IPS DF 19.7 (cell line): ENCODE data around the gene MEN1.

Source experiments
- DNase-seq: peaks from one replicate; pipeline ENCODE4 v3.0.0-alpha.2; 2013; ENCODE audit warnings: low read depth, low spot score

The MEN1 gene

DNA sequence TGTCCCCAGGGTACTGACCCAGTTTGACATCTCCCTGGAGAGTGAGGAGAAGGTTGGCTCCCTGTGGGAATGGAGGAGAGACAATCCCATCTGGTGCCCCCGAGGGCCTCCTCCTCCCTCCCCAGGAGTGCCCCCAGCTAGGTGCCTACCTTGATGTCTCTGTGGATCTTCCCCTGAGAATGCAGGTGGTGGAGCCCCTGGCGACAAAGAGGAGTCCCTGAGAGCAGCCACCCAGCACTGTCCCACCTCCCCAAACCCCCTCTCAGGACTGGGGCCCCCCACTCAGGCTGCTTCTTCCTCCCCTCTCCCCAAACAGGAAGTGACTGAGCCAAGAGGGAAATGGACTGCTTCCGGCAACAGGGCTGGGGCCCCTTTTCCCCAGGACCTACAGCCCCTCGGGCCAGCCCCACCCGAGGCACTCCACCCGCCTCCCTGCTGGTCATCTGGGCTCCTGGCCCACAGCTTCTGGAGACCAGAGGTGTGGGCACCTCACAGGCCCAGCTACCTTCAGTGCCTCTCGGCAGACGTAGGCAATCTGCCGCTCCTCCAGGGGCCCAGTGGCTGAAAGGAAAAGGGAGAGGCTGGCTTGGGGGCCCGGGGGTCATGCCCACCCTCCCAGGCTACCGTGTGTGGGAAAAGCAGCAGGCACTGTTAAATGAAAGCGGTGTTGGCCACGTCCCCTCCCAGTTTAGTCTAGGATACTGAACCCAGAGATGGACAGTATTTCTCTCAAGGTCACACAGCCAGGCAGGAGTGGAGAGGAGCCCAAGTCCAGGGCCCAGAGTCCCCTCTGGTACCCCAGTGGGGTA lies 8.6 kb downstream of the MEN1 start:
- DNase-seq = no peak

DNA sequence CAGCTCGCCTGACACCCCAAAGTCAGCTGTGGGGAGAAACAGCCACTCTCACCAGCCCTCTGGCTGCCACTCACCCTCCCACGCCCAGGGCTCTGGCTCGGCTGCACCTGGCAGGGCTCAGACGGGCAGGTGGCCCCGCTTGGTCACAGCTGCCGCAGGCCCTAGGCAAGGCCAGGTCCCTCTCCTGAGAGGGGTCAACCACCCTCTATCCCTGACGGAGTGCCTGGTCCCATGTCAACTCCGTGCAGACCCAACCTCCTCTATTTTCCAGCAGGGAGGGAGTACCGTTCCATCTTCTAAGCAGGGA lies 9.2 kb downstream of the MEN1 start:
- DNase-seq = no peak

DNA sequence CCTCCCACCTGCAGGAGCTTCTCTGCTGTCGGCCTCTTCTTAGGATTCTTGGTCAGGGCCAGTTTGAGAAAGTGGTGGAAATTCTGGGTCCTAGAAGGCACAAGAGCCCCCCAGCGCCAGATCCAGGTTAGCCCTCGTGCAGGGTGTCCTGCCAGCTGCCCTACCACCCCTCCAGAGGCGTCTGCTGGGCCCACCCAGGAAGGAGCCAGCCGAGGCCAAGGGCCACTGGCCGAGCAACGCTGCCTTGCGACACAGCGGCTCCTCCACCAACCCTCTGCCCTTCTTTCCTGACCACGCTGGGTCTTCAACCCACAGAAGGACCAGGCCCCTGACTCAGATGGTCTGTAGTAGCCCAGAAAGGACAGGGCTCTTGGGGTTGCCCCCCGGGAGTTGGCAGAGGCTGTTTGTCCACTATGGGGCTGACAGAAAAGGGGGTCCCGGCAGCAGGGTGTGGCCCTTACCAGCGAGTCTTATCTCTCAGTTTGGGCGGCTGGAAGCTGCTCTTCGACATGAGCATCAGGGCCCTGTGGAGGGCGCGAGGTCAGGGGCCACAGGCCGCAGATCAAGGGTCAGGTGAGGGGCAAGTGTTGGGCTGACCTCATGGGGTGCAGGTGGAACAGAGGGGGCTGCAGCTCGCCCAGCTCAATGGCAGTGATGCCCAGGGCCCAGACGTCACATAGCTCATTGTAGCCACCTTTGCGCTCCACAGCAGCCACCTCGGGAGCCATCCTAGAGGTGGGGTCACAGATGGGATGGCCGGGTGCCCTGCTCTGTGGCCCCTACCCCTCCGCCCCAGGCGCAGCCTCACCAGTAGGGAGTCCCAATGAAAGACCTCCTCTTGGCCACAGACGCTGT lies 9.8 kb downstream of the MEN1 start:
- DNase-seq = no peak

DNA sequence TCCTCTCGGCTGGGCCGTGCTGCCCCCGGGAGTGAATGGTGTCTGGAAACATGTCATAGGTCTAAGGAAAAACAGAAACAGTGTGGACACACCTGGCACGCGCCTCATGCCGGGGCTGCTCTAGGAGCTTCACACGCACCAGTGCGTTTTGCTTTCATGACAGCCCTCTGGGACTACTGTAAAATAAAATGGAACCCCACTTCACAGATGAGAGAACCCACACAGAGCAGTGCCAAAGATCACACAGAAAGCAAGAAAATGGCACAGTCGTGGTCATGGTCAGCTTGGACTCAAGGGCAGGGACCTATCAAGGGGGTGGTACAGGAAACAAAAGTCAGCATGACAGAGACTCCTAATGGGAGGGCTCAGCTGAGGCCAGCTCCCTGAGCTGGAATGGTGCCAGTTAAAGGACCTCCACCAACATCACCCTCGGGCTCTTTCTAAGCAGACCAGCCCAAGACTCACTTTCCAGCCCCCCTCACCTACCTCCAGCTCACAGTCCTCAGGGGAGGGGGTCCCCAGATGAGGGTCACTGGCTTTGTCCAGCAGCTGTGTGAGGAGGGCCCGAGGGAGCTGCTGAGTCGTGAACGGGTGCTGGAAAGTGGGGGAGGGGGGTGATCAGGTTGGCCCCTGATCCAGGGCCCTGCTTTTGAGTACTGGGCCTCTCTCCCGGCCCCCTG lies 10.6 kb downstream of the MEN1 start:
- no peak for DNase-seq

DNA sequence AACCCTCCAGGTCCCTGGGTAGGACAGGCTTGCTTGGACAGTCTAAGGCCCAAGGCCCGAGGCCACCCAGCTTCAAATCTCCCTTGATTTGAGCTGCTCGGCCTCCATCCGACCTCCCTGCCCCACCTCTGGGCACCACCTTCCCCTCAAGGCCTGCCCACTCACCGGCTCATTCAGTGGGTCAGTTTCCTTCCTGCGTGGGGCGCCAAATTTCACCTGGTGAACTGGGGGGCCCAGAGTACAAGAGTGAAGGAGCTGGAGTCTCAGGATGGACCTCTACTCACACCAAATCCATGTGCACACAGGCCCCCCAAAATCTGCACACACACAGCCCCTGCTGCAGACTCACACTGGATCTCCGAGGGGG lies 11.1 kb downstream of the MEN1 start:
- no peak for DNase-seq

DNA sequence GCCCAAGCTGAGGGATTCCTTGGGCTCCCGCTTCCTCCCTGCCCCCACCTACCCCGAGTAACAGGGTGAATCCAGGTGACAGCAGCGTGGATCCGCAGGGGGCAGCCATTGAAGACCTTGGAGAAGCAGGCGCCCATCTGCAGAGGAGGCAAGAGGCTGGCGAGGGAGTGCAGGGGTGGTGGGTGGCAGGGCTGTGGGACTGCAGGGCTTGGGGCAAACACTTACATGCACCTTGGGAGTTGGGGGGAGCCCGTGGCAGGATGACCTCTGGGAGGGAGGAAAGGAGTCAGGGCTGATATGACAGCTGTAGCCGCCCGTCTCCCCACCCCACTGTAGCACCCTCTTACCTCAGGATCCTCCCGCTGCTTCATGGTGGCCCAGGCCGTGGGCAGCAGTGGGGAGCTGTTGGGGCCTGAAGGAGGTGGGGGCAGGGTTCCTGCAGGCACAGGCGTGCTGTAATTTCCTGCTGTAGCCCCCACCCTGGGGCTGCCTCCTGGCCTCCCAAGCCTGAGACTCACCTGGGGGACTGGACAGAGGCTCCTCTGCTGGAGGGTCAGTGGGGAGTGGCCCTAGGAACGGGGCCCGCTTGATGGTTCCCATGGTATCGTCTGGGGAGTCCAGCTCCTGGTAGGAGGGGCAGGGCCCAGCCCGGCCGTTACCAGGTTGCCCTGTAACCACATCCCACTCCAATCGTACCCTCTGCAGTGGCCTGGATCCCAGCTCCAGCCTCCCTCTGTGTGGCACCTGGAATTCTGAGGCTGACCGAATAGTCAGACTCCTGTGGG lies 13.4 kb downstream of the MEN1 start:
- DNase-seq = no peak

DNA sequence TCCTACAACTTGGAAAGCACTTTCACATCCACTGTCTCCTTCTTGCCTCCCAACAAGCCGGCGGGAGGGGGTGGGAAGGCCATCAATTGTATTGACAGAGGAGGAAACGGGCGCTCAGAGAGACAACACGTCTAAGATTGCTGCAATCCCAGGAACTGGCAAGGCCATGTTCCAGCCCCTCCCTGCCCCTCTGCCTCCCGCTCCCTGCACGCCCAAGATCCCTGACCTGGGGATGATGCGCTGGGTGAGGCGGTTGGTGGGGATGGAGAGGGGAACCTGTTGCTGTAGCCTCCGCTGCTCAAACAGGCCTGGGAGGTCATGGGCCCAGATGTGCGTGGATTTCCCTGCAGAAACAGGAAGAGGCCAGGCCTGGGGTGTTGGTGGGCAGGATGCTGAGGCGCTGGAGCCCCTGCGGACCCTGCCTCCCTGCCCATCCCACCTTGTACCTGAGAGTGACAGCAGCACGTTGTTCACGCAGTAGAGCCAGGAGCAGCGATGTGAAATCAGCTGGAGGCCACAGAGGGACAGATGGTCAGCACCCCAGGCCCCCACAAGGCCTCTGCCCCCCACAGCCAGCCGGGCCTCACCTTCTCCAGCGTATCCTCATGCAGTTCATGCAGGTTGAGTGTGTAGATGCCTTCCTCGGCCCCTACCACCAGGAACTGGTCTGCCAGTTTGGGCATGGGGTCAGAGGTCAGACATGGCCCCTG lies 14.1 kb downstream of the MEN1 start:
- no peak for DNase-seq

DNA sequence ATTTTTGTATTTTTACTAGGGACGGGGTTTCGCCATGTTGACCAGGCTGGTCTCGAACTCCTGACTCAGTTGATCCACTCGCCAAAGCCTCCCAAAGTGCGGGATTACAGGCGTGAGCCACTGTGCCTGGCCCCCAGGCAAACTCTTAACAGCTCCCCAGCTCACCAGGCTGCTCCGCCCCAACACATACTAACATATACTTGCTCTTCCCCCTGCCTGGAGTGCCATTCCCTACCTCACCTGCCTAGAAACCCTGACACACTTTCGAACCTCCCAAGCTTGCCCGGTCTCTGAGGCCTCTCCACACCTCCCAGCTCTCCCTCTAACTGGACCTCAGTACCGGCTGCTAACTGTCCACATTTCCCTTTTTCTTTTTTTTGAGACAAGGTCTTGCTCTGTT lies 15.8 kb downstream of the MEN1 start:
- DNase-seq = no peak

DNA sequence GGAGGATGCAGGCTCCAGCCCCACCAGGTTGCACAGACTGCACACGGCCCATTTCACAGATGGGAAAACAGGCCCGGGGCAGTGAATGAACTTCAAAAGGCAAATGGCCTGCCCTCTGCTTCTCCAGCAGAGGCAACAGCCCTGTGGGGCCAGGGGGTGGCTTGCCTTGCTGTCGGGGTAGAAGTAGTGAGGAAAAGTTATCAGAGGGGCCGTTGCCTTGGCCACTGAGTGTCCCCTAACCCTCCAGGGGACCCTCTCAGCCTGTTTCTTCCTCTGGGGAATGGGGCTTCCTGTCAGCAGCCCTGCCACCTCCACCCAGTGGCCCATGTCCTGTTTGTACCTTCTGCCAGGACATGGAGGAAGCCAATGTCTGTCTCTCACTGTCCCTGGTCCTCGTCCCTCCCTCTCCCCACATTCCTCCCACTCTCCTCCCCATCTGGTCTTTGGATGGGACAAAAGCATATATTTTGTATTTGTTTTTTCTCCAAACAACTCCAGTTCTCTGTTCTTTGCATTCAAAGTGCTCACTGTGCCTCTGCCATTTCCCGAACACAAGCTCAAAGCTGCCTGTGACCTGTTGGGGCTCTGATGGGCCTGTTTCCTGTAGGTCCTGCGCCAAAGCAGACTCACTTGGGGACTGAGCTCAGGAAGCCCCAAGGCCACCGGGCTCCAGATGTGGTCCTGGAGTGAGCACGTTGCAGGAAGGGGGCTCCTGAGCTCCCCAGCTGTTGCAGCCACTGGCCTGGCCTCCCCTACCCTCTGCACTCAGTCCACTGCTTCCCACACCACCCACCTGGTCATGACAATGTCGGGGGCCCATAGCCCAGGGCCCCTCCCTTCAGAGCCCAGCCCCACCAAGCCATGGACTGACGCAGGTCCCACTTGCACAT lies 16.8 kb downstream of the MEN1 start:
- DNase-seq = no peak

DNA sequence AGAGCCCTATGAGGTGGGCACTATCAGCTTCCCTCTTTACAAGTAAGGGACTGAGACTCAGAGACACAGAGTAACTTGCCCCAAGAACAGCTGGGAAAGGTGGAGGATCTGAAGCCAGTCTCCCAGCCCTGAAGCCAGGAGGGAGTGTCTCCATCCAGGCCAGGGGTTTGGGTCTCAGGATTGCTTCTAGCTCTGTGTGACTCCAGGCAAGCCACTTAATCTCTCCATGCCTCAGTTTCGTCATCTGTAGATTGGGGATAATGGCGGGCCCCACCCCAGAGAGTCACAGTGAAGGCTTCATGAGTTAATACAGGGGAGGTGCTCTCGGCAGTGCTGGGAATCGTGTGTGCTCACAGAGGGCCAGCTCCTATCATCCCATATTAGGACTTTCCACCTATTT lies 17.9 kb downstream of the MEN1 start:
- no peak for DNase-seq

DNA sequence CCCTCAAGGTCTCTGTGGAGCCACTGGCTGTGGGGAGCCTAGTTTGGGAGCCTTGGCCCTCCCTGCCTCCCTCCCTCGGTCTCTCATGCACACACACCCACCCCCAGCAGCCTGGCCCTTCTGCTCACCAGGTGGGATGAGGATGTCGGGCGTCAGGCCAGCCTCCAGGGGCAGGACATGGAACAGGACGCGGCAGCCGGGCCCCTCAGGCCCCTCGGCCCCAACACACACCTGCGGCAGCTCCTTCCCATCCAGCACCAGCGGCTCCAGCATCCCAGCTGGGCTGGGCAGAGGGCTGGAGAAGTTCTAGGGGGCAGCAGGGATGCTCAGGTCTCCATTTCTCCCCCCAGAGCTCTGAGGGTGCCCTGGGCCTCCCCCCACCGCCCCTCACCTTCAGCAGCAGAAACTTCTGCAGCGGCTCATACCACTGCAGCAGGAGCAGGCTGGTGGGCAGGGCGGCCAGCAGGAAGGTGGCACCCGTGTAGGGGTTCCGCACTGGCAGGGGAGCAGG lies 18.5 kb downstream of the MEN1 start:
- DNase-seq = no peak

DNA sequence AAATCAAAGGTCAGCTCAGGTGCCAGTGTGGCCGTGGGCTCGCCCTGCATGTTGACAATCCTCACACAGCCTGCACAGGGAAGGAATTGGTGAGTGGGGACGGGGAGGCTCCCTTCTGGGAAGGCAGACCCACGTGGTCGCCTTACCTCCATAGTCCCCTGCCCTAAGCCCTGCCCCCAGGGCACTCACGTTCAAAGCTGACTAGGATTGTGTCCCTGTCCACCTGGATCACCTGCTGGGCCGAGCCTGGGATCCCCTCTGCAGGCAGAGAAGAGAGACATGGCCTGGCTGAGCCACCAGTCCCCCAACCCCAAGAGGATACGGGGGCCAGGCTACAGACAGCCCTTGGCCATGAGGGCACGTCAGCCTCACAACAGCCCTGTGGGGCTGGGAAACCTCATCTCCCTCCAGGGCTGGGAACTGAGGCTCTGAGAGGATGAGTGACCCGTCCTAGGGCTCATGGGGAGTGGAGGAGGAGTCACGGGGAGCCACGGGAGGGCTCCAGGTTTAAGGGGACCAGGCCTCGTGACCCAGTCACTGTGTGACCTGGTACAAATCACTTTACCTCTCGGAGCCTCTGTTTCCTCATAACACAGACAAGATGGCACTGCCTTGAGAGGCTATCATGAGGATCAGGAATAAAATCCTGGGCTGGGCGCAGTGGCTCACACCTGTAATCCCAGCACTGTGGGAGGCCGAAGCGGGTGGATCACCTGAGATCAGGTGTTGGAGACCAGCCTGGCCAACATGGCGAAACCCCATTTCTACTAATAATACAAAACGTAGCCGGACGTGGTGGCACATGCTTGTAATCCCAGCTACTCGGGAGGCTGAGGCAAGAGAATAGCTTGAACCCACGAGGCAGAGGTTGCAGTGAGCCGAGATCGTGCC lies 19.9 kb downstream of the MEN1 start:
- no peak for DNase-seq

DNA sequence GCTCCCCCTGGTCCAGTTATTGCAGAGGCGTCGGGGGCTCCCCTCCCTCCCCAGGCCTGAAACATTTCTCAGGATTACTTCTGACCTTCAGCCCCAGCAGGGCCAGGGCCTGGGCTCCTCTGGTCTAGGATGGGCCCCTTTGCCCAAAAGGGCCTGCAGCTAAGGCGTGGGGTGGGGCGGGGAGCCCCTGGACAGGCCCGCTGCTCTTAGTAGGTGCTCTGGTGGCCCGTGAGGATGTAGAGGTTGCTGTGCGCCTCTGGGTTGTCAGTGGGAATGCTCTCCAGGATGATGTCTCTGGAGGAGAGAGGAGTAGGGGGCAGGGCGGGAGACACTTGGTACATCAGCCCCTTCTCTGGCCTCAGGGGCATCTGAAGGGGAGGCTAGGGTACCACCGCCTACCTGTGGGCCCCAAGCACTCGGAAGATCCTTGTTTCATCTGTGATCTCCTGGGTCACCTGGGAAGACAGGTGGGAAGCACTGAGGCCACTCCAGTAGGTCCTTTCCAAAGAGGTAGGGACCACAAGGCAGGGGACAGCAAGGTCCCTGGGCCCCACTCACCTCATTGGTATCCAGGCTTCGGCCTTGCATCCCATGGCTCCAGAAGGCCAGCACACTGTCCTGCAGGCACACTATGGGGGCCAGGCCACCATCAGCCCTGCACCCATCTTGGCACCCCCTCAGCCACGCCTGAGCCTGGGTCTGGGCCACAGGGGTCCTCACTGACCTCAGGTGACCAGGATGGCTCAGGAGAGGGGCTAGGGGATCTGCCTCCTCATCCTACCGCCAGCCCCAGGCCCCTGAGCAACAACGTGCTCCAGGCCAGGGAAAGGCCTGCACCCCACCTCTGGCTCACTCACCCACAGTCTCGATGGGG lies 20.8 kb downstream of the MEN1 start:
- no peak for DNase-seq

DNA sequence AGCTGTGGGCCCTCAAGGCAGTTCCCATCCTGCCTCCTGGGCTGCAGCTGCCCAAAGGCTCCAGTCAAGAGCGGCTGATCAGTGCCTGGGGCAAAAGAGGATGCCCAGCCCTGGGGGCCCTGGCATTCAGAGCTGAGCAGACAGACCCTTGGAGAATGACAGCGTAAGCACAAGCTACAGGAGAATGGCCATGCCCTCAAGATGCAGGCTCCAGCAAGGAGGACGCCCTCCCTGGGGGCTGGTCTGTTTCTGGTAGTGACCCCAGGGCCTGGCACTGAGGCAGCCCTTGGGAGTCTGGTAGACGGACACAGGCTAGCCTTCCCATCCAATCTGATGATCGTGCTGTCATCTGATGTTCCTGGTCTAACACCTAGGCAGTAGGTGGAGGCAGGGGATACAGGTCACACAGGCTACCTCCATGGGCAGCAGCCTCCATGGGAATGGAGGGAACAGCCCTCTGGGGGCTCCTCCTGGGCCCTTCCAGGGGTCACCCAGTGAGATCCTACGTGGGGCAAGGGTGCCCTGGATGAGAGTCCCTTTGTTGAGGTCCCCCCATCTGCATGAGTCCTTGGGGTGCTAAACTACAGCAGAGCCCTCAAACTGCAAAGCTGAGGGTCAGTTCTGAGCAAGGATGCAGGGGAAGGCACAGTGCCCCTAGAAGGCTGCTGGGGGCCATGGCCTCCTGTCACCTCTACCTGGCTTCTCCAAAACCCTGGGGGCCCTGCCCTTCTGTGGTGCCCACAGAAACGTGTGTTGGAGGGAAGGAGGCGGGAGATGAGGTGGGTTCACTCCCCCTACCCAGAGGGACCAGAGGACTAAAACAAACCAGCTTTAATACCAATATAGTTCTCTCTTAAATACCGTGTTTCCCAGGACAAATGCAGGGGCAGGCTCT lies 21.8 kb downstream of the MEN1 start:
- no peak for DNase-seq

DNA sequence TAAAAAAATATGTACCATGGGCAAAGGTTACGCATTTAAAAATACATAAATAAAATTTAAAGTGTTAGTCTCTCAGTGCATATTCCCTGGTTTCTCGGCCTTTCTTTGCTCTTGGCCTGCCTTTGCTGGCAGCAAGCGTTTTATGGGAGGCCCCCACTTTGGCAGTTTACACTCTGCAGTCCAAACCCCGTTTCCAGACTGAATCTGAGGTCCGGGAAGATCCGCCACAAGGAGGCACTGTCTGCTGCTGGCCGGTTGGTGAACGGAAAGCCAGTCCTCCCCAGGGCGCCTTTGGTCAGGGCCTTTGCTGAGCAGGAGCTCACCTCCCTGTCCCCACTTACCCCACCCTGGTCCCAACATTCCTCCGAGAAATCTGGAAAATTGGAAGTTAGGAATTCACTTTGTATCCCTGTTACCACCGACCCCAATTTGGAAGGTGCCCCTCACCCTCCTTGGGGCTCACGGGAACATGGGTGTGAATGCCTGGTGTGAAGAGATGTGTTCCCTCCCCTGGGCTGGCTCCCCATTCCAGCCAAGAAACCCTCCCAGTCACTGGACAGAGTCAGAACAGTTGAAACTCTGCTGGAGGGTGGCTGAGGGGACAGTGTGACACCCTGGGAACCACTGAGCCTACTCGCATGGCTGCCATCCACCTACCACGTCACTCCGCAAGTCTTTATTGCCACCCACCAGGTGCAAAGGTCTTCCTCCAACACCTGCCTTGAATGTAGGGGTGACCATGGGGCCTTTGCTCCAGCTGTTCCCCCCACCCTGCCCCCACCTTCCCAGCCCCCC lies 22.6 kb downstream of the MEN1 start:
- DNase-seq = no peak

DNA sequence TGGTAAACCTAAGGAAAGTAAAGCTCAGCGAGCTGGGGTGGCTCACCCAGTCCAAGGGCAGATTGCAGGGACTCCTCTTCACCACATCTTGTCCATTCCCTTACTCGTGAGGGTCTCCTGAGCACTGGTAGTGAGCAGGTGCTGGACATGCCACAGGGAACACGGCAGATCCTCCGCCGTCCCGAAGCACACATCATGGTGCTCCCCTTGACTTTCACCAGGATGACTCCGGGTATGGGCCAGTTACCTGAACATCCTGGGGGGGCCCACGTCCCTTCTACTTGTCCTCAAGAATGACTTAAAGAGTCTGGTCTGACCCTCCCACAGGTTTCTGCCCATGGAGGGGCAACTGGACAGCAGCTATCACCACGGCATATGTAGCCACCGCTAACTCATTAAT lies 24.0 kb downstream of the MEN1 start:
- no peak for DNase-seq
